Endodermal cell (in vitro differentiated cells): Measurements from ENCODE around the gene FRAT1. TPM values are rescaled to one million over a fixed set of nuclear protein-coding genes. Genes with fewer than 3 reads are reported as not detected.

Experiments
- DNase-seq: peaks from one replicate; pipeline ENCODE4 v3.0.0-alpha.2; 2017
- H3K27ac ChIP-seq: 2 replicates; pipeline ENCODE4 v1.5.1; 2013; ENCODE audit warnings: mild to moderate bottlenecking, low read depth, low read length, moderate library complexity
- H3K27me3 ChIP-seq: 2 replicates; pipeline ENCODE4 v1.6.1; 2013; ENCODE audit warnings: mild to moderate bottlenecking, low read length, moderate library complexity; ENCODE audit not compliant: insufficient read depth, control insufficient read depth, poor library complexity, severe bottlenecking
- H3K36me3 ChIP-seq: 2 replicates; pipeline ENCODE4 v1.7.0; 2013; ENCODE audit warnings: mild to moderate bottlenecking, low read length, moderate library complexity; ENCODE audit not compliant: control insufficient read depth, insufficient read depth
- H3K4me1 ChIP-seq: one replicate; pipeline ENCODE4 v1.7.0; 2013; ENCODE audit warnings: low read length; ENCODE audit not compliant: control insufficient read depth, insufficient read depth
- H3K4me3 ChIP-seq: 2 replicates; pipeline ENCODE4 v1.5.1; 2013; ENCODE audit warnings: mild to moderate bottlenecking, low read length, moderate library complexity
- H3K9ac ChIP-seq: 2 replicates; pipeline ENCODE4 v1.6.1; 2013; ENCODE audit warnings: mild to moderate bottlenecking, low read length, moderate library complexity; ENCODE audit not compliant: poor library complexity, severe bottlenecking; ENCODE audit errors: extremely low read depth
- H3K9me3 ChIP-seq: 2 replicates; pipeline ENCODE4 v1.6.1; 2013; ENCODE audit warnings: mild to moderate bottlenecking, low read length, moderate library complexity; ENCODE audit not compliant: control insufficient read depth
- H3K27ac Mint-ChIP-seq: 2 replicates; pipeline ENCODE4 v1.8.0; 2020; ENCODE audit warnings: mixed read lengths
- H3K27me3 Mint-ChIP-seq: 2 replicates; pipeline ENCODE4 v1.8.0; 2021; ENCODE audit warnings: mild to moderate bottlenecking, mixed read lengths; ENCODE audit not compliant: insufficient read depth
- H3K36me3 Mint-ChIP-seq: 2 replicates; pipeline ENCODE4 v1.8.0; 2020; ENCODE audit warnings: low read depth, mixed read lengths
- H3K4me1 Mint-ChIP-seq: 2 replicates; pipeline ENCODE4 v1.8.0; 2020; ENCODE audit warnings: mixed read lengths
- H3K4me3 Mint-ChIP-seq: 2 replicates; pipeline ENCODE4 v1.8.0; 2020; ENCODE audit warnings: mild to moderate bottlenecking, moderate library complexity, mixed read lengths
- H3K9me3 Mint-ChIP-seq: 2 replicates; pipeline ENCODE4 v1.8.0; 2020; ENCODE audit warnings: mild to moderate bottlenecking, mixed read lengths
- WGBS, 2 experiments: methylation state at CpG; one replicate each; pipeline versions ENCODE4 v1.1.5 to v1.1.7; 2013; ENCODE audit warnings: missing lambda C conversion rate in 2 of 2, mixed read lengths in 1 of 2; ENCODE audit not compliant: insufficient coverage in 1 of 2, insufficient read length in 1 of 2; 5-methylcytosine and 5-hydroxymethylcytosine counted together
- total RNA-seq, 2 donors: library from RNA; stranded (reverse); fragmentation: NEBNext Ultra II Directional in 1 of 2; extraction: Animal tissue kit (Norgen Biotek cat#: 25700) in 1 of 2; gene quantifications; 2 replicates in 1 of 2; 3 replicates in 1 of 2; pipeline ENCODE4 v1.2.1, GENCODE V29; 2021
- TF ChIP-seq, protein P1 (sequence below): fragments of 200-600 bp; sonication (generic); conservative IDR thresholded peaks from 2 replicates; pipeline ENCODE4 v1.5.0; 2021; ENCODE audit warnings: antibody characterized with exemption, mild to moderate bottlenecking

FRAT1 gene
- total RNA-seq, 2 donors from 2014 or later, result 6.5 to 7.3 TPM

DNA sequence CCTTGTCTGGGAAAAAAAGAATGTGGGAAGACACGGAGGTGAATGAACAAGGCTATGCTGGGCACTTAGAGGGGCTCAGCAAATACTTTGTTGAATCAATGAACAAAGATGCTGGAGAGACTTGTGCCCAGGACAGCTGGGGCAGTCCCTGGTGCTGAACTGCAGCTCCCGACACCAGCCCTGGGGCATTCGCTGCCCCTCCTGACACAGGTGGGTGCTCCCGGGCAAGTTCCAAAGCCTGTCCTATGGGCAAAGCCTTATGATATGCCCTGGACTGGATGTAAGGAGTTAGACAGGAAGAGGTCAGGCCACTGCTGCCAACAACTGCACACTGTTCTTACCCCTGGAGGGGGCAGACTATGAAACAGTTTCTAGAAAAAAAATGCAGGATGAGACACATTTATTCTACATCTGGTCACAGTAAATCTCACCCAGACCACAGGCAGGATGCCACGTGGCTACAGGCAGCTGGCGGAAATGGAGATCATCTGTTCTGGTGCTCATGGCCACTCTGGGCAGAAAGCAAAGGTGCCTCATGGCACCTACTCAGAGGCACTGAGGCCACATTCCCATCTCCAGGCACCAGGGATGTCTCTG, 37.3 kb downstream of the FRAT1 start:
- H3K9ac ChIP-seq, result no peak overlapping the region
- 90 to 91% methylated on average over 4 to 6 of the region's 6 CpGs for WGBS, 2 experiments

DNA sequence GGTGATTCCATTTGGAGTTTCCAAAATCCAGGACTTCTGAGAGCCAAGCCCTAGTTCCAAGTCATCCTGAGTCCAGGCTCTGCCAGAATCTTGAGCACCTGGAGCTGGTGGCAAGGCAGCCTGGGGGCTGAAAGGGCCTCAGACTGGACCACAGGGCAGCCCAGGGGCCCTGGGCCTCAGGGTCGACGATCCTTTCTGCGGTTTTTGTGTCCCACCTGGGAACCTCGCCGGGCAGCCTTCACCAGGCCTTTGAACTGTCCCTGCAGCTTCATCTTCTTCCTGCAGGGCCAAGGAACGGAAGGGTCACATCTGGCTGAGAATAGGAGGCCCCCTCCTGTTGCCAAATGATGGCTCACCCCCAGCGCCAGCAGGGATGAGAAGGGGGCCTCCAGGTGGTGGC, 37.8 kb downstream of the FRAT1 start:
- 80 to 81% methylated on average over 5 to 7 of the region's 7 CpGs for WGBS, 2 experiments
- no peaks in the 10 kb centered on the region for H3K27me3 ChIP-seq
- H3K36me3 Mint-ChIP-seq, result peaks cover 35% of the 10 kb centered on the region
- peaks cover 20% of the 10 kb centered on the region for H3K4me1 Mint-ChIP-seq
- peaks cover 25% of the 10 kb centered on the region for H3K36me3 ChIP-seq
- no peak overlapping the region for H3K9ac ChIP-seq
- no peak overlapping the region for H3K27ac ChIP-seq
- TF ChIP-seq, protein P1, sequence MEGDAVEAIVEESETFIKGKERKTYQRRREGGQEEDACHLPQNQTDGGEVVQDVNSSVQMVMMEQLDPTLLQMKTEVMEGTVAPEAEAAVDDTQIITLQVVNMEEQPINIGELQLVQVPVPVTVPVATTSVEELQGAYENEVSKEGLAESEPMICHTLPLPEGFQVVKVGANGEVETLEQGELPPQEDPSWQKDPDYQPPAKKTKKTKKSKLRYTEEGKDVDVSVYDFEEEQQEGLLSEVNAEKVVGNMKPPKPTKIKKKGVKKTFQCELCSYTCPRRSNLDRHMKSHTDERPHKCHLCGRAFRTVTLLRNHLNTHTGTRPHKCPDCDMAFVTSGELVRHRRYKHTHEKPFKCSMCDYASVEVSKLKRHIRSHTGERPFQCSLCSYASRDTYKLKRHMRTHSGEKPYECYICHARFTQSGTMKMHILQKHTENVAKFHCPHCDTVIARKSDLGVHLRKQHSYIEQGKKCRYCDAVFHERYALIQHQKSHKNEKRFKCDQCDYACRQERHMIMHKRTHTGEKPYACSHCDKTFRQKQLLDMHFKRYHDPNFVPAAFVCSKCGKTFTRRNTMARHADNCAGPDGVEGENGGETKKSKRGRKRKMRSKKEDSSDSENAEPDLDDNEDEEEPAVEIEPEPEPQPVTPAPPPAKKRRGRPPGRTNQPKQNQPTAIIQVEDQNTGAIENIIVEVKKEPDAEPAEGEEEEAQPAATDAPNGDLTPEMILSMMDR, result no peak
- no peaks in the 10 kb centered on the region for H3K4me1 ChIP-seq
- H3K9me3 ChIP-seq, result no peaks in the 10 kb centered on the region
- no peak overlapping the region for H3K4me3 Mint-ChIP-seq
- H3K4me3 ChIP-seq, result no peak overlapping the region
- H3K27me3 Mint-ChIP-seq, result no peaks in the 10 kb centered on the region
- DNase-seq, result no peak
- no peak overlapping the region for H3K27ac Mint-ChIP-seq
- H3K9me3 Mint-ChIP-seq, result no peaks in the 10 kb centered on the region

More for the DNA sequence above, 37.3 kb downstream of the FRAT1 start:
- H3K27ac ChIP-seq, result no peak overlapping the region
- no peaks in the 10 kb centered on the region for H3K27me3 Mint-ChIP-seq
- peaks cover 20% of the 10 kb centered on the region for H3K4me1 Mint-ChIP-seq
- no peaks in the 10 kb centered on the region for H3K27me3 ChIP-seq
- H3K27ac Mint-ChIP-seq, result no peak overlapping the region
- no peaks in the 10 kb centered on the region for H3K9me3 ChIP-seq
- no peak overlapping the region for H3K4me3 Mint-ChIP-seq
- peaks cover 28% of the 10 kb centered on the region for H3K36me3 ChIP-seq
- no peak for DNase-seq
- peaks cover 35% of the 10 kb centered on the region for H3K36me3 Mint-ChIP-seq
- no peaks in the 10 kb centered on the region for H3K9me3 Mint-ChIP-seq
- TF ChIP-seq, protein P1, result no peak
- no peaks in the 10 kb centered on the region for H3K4me1 ChIP-seq
- H3K4me3 ChIP-seq, result no peak overlapping the region

DNA sequence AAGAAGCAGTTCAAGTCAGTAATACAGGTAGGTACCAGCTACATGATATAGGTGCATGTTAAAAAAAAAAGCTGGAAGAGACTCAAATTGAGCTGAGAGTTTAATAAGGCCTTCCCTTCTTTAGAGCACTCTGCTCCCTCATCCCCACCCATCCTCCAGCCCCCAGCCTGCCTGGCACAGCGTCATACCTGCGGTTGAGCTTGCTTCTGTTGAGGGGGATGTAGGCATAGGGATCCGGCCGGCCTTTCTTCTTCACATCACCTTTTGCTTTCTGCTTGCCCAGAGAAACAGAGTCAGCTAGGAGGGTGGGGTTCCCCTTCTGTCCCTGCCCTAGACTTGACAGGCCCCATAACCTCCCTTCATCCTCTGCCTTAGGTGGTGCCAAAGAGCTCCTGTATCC, 39.3 kb downstream of the FRAT1 start:
- Mint-ChIP-seq H3K4me3 (no peak overlapping the region), H3K27ac (no peak overlapping the region), H3K9me3 (no peaks in the 10 kb centered on the region), H3K4me1 (peaks cover 20% of the 10 kb centered on the region), H3K36me3 (peaks cover 42% of the 10 kb centered on the region), H3K27me3 (no peaks in the 10 kb centered on the region)
- WGBS, 2 experiments, result 96% methylated on average over 4 of the region's 4 CpGs; no CpG with 5 or more reads in 1 of the 2 experiments
- TF ChIP-seq, protein P1, result no peak
- Histone ChIP-seq H3K27me3 (no peaks in the 10 kb centered on the region), H3K4me1 (no peaks in the 10 kb centered on the region), H3K27ac (no peak overlapping the region), H3K4me3 (no peak overlapping the region), H3K9me3 (no peaks in the 10 kb centered on the region), H3K36me3 (peaks cover 29% of the 10 kb centered on the region), H3K9ac (no peak overlapping the region)
- DNase-seq, result no peak
